Embryonic facial prominence (tissue), 1 donor: ENCODE results near the gene HTRA3.

Source experiments
- DNase-seq: peaks from one replicate; pipeline ENCODE4 v3.0.0-alpha.2; 2016; ENCODE audit errors: extremely low spot score

Gene HTRA3

DNA sequence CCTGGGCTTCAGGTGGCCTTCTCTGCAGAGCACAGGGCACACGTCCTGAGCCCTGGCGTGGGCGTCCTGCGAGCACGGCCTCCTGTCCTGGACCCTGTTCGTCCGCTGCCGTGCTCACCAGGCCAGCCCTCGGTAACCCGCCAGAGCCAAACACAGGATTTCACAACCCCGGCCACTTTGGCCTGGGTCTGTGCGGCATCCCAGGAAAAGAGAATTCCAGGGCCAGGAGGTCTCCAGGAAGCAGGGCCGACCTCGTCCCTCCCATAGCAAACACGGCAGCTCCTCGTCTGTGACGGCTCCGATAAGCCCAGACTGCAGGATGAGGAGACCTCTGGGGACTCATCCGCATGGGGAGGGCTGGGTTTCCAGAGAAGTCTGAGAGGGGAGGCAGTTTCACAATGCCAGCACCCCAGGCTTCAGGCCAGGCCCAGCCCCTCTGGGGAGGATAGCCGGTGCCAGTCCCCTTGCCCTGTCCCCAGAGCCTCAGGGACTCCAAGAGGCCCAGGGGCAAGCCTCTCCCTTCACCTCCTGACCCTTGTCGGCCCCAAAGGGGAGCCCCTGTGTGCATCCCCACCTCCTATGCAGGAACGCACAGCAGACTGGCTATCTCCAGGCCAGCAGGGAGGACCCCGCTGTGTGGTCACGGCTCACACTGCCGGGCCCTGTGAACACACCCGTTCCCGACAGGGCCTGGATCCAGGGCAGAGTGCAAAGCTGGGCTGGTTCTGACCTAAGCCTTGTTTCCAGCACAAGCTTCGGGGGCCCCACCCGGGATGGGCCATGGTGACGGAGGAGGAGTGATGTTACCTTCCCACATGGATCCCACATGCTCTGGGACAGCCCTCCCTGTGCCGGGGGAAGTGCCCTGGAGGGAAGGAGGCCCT is 22.3 kb upstream of the HTRA3 start:
- no peak for DNase-seq

DNA sequence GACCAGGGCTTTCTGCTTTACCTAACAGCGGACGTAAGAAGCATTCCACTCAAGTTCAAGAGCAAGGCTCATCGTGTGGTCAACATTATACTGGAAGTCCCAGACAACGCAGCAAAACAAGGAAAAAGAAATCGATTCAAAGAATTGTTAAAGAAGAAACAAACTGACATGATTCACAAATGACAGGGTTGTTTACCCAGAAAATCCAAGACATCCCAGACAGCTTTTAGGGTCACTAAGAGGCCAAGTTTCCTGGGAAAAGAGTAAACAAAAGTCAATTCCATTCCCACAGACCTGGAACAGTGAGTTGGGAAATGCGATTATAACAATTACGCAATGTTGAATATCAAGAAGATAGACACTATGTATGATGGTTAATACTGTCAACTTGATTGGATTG is 21.5 kb upstream of the HTRA3 start:
- no peak for DNase-seq

DNA sequence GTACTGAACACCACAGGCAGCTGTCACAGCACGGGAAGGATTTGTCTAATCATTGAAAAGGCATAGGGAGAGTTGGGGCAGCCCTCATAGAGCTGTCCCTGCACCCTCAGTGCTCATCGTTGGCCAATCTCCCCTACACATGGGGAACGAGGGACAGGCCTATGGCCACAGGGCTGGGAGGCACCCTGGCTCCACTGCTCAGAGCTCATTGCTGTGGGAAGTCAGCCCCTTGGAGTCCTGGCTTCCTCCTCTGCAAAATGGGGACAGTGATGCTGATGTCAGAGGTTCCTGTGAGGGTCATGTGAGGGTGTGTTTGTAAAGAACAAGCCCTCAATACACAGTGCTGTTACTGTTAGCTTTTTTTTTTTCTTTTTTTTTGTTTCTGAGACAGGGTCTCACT is 19.3 kb upstream of the HTRA3 start:
- no peak for DNase-seq

DNA sequence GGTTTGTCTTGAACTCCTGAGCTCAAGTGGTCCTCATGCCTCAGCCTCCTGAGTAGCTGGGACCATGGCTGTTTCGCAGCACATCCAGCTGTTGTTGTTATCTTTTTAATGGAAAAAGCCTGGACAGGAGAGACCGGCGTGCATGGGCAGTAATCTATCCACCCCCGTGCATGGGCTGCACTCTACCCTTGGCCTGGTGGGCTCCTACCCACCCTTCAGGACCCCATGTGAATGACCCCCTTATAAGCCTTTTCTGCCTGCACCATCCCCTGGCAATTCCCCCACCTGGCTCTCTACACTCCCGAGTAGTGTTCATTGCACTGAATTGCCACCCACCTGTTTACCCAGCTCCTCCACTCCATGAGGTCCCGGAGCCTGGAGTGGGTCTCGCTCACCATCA is 18.9 kb upstream of the HTRA3 start:
- DNase-seq = no peak

DNA sequence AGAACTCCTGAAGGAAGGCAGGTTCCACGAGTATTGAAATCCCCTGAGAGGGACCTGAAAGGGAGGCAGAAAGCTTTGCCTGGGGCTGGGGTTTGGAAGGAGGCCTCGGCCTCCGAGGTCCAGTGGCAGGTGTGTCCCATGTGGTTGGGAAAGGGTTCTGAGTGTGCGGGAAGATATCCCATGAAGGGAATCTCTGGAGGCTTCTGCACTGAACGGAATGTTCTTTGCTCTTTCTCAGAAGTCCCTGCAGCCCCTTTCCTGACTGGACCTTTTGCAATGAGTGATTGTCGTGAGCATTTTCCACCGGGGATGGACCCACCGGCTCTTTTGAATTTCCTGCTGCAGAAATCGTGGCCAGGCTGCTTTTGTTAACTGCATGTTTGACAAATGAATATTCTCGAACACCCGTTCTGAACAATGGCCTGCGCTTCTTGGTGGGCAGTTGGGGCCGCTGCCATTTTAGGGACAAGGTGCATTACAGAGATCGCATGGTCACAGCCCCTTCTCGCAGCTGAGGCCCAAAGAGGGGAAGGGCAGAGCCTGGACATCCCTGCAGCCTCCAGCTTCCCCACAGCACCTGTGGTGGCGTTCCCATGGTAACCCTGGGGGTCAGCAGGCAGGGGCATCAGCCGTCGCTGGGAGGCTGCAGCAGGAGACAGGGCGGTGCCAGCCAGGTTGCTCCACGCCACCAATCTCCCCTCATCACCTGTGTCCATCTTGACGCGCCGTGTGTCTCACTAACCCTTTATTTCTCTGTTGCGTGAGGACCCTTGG is 18.3 kb upstream of the HTRA3 start:
- no peak for DNase-seq

- DNase-seq = no peak
Observed at GRCh38 chr4:8252301-8253173, 17.0 kb upstream of the HTRA3 start.

- DNase-seq = no peak
Observed at GRCh38 chr4:8254076-8254475, 15.5 kb upstream of the HTRA3 start.

GRCh38 chr4:8255698-8256441 is 13.7 kb upstream of the HTRA3 start:
- DNase-seq = no peak

DNA sequence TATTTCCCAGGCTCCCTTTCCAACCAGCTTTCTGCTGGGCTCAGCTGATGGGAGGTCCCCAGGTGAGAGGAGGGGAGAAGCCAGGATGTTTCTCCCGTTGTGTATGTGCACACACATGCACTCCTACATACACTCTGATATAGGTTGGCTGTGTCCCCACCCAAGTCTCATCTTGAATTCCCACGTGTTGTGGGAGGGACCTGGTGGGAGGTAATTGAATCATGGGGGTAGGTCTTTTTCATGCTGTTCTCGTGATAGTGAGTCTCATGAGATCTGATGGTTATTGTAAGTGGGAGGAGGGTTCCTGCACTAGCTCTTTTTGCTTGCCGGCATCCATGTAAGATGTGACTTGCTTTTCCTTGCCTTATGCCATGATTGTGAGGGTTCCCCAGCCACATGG is 11.7 kb upstream of the HTRA3 start:
- DNase-seq = no peak

- DNase-seq = no peak
Observed at GRCh38 chr4:8258552-8259212, 10.9 kb upstream of the HTRA3 start.

GRCh38 chr4:8259743-8260430 is 9.7 kb upstream of the HTRA3 start:
- no peak for DNase-seq

- DNase-seq = no peak
Observed at GRCh38 chr4:8260656-8261111, 8.9 kb upstream of the HTRA3 start.

DNA sequence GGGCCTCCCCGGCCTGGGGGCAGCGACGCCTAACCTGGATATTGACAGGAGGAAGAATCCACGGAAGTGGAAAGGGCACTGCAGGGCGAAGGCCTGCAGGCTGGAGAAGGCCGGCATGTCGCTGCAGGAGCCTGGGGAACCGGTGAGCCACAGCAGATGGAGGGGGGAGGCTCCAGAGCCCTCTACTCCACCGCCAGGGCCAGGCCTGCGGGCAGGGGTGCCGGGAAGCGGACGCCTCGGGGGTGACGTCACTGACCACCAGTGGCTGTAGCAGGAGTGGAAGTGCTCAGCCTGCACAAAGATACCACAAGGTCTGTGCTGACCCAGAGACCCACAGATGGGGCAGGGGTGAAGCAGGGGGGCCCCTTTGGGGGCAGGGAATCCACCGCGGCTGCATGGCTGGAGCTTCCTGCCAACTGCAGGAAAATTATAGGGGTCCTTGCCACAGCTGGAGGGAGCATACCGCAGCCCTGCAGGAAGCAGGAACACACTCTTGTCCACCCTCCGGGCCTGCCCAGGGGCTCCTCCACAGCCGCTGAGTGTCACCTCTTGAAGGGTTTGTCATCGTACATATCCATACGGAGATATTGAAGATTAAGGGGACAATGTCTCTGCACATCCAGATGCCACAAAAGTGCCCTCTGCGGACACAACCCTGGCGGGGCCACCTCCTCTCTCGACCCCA is 7.6 kb upstream of the HTRA3 start:
- DNase-seq = no peak

- no peak for DNase-seq
Observed at GRCh38 chr4:8262637-8263322, 6.8 kb upstream of the HTRA3 start.

DNA sequence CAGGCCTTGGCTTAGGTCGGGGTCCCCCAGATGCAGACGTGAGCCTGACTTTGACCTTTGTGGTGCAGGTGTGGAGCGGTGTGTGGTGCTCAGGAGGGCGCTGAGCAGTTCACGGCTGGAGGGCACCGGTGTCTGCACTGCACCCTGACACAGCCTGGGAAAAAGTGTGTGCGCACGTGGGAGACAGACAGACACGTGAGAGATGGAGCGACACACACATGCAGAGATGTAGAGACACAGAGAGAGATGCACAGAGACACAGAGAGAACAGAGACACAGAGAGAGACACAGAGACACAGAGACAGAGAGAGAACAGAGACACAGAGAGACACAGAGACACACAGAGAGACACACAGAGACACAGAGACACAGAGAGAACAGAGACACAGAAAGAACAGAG is 6.2 kb upstream of the HTRA3 start:
- DNase-seq = no peak

DNA sequence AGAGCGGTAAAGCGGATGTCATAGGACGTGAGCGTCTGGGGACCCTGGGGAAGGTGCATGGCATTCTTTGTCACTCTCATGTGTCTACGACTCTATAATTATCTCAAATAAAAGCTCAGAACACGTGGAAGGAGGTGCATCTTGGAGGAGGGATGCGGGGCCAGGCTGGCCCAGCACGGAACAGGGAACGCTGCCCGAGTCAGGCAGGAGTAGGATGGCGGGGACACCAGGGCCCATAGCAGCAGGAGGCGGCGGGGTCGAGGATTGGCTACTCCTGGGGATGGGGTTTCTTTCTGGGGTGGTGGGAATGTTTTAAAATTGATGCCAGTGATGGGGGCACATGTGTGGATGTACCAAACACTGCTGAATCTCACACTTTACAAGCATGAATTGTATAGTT is 5.4 kb upstream of the HTRA3 start:
- DNase-seq = no peak

DNA sequence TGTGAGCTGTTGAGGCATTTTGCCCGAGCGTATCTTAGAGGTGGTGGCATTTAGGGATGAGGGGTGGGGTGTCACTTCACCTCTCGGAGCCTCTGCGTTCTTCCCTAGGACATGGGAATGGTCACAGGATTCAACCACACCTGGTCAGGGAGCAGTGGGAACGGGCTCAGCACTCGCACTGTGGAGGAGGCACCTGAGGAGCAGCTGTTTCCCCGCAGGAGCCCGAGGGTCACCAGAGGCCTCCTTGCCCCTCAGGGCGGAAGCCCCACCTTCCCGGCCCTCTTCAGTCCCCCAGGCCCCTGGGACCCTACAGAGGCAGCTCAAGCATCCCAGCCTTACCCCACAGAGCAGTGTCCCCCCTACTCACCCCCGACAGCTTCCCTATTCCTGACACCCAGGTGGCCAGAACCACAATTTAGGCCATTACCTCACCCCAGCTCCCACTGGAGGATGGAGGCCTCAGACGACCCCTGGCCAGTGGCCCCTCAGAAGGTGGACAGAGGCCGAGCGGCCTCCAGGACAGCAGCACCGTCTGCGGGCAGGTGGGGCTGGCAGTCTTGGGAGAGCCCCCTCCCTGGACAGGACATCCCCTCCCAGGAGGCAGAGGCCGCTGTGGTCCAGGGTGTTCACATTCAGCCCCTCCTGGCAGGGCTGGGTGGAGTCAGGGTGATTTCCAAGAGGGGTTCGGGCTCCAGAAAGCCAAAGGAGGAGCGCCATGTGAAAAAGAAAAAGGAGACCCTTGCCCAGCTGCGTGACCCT is 4.2 kb upstream of the HTRA3 start:
- DNase-seq = no peak

GRCh38 chr4:8266088-8266487 is 3.5 kb upstream of the HTRA3 start:
- no peak for DNase-seq
